Ishikawa (cell line): ENCODE results near the gene PTDSS2.

Experiments
- CEBPB ChIP-seq: IDR thresholded peaks from 2 replicates; pipeline ENCODE4 v1.6.1; 2012
- CREB1 ChIP-seq: IDR thresholded peaks from 2 replicates; pipeline ENCODE4 v1.6.1; 2012; ENCODE audit warnings: low read depth
- EGR1 ChIP-seq: IDR thresholded peaks from 2 replicates; pipeline ENCODE4 v1.6.1; 2012
- EP300 ChIP-seq: IDR thresholded peaks from 2 replicates; pipeline ENCODE4 v1.6.1; 2012; ENCODE audit warnings: borderline replicate concordance
- FOXM1 ChIP-seq: IDR thresholded peaks from 2 replicates; pipeline ENCODE4 v1.6.1; 2012; ENCODE audit warnings: low read depth, borderline replicate concordance
- MAX ChIP-seq: IDR thresholded peaks from 2 replicates; pipeline ENCODE4 v1.6.1; 2012
- NFIC ChIP-seq: IDR thresholded peaks from 2 replicates; pipeline ENCODE4 v1.6.1; 2012
- RAD21 ChIP-seq: IDR thresholded peaks from 2 replicates; pipeline ENCODE4 v1.6.1; 2012; ENCODE audit warnings: low read depth
- REST ChIP-seq: IDR thresholded peaks from 2 replicates; pipeline ENCODE4 v1.6.1; 2012; ENCODE audit warnings: low read depth, mild to moderate bottlenecking
- TAF1 ChIP-seq: IDR thresholded peaks from 2 replicates; pipeline ENCODE4 v1.6.1; 2012; ENCODE audit warnings: low read depth, mild to moderate bottlenecking
- TCF12 ChIP-seq: IDR thresholded peaks from 2 replicates; pipeline ENCODE4 v1.6.1; 2012; ENCODE audit warnings: low read depth
- TEAD4 ChIP-seq: IDR thresholded peaks from 2 replicates; pipeline ENCODE4 v1.6.1; 2012
- USF1 ChIP-seq: IDR thresholded peaks from 2 replicates; pipeline ENCODE4 v1.6.1; 2012
- YY1 ChIP-seq: IDR thresholded peaks from 2 replicates; pipeline ENCODE4 v1.6.1; 2012; ENCODE audit warnings: low read depth
- ZBTB7A ChIP-seq: IDR thresholded peaks from 2 replicates; pipeline ENCODE4 v1.6.1; 2012; ENCODE audit warnings: low read depth

PTDSS2 gene

GRCh38 chr11:515131-515530, 65.1 kb downstream of the PTDSS2 start:
- TF ChIP-seq EGR1 (no peak), CEBPB (no peak), USF1 (no peak), NFIC (no peak), CREB1 (no peak), MAX (no peak), TAF1 (no peak), TEAD4 (no peak), ZBTB7A (no peak), EP300 (no peak), RAD21 (no peak), YY1 (no peak), TCF12 (no peak), FOXM1 (no peak), REST (no peak)

GRCh38 chr11:516400-516799, 66.3 kb downstream of the PTDSS2 start:
- no peak for TF ChIP-seq TAF1
- no peak for TF ChIP-seq TCF12
- TF ChIP-seq TEAD4 = no peak
- no peak for TF ChIP-seq EP300
- TF ChIP-seq REST = no peak
- TF ChIP-seq CREB1 = no peak
- TF ChIP-seq EGR1 = no peak
- no peak for TF ChIP-seq RAD21
- no peak for TF ChIP-seq USF1
- no peak for TF ChIP-seq ZBTB7A
- no peak for TF ChIP-seq CEBPB
- no peak for TF ChIP-seq NFIC
- no peak for TF ChIP-seq MAX
- TF ChIP-seq YY1 = no peak

GRCh38 chr11:518463-519202, 68.6 kb downstream of the PTDSS2 start:
- TF ChIP-seq REST (no peak), TCF12 (peak; percentile 75), TEAD4 (peak; percentile 50), TAF1 (no peak), RAD21 (peak; percentile 74; the same call in 1 of the 2 replicates), EP300 (peak; percentile 40; the same call in 1 of the 2 replicates), FOXM1 (0 out of 2 replicates have a peak, but pooled peaks have one; percentile 33), YY1 (no peak; the same call in 1 of the 2 replicates), EGR1 (no peak; the same call in 1 of the 2 replicates), CEBPB (no peak), NFIC (peak; percentile 54; the same call in 1 of the 2 replicates), ZBTB7A (no peak), CREB1 (no peak), USF1 (peak; percentile 94), MAX (peak; percentile 97)
